Measurements from ENCODE around the gene IFIH1.

DNA sequence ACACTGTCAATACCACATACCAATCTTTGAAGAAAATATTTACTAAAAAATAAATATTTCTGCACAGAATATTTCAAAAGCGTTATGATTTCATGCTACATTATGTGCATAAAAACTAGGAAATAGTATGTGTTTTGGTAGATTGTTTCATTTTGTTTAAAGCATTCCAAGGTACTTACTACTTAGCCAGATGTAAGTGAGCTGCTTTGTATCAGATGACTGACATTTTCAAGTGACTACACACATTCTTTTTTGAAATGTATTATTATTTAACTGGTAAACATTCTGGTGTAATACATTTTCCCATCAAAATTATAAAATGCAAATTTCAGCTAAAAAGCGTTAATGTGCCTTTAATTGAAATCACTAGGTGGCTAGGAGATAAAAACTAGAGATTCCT lies 46.9 kb upstream of the IFIH1 start:
- TF ChIP-seq, protein P1, sequence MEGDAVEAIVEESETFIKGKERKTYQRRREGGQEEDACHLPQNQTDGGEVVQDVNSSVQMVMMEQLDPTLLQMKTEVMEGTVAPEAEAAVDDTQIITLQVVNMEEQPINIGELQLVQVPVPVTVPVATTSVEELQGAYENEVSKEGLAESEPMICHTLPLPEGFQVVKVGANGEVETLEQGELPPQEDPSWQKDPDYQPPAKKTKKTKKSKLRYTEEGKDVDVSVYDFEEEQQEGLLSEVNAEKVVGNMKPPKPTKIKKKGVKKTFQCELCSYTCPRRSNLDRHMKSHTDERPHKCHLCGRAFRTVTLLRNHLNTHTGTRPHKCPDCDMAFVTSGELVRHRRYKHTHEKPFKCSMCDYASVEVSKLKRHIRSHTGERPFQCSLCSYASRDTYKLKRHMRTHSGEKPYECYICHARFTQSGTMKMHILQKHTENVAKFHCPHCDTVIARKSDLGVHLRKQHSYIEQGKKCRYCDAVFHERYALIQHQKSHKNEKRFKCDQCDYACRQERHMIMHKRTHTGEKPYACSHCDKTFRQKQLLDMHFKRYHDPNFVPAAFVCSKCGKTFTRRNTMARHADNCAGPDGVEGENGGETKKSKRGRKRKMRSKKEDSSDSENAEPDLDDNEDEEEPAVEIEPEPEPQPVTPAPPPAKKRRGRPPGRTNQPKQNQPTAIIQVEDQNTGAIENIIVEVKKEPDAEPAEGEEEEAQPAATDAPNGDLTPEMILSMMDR (IDR thresholded peaks at IDR 0.05) = no peak
- no peak for TF ChIP-seq ZFX (IDR thresholded peaks at IDR 0.05; ENCODE audit: borderline replicate concordance)
